ENCODE measurements around the gene TNC.

TNC gene

GRCh38 chr9:114989600-114990410 lies 128.2 kb downstream of the TNC start:
- H3K4me1 ChIP-seq (ENCODE audit: control insufficient read depth in 1 of 2, insufficient read depth in 2 of 2, low read length in 2 of 2) = no peaks in the 10 kb centered on the region
- no peaks in the 10 kb centered on the region for H3K36me3 ChIP-seq (ENCODE audit: control insufficient read depth in 1 of 2, insufficient read depth in 2 of 2, low read length in 2 of 2)
- H3K27me3 ChIP-seq (ENCODE audit: low read depth, low read length) = no peaks in the 10 kb centered on the region
- no peaks in the 10 kb centered on the region for H3K9me3 ChIP-seq (ENCODE audit: control insufficient read depth in 1 of 2, low read length in 2 of 2)
- no peak overlapping the region for H3K27ac ChIP-seq (ENCODE audit: low read length)
- H3K4me3 ChIP-seq (ENCODE audit: low read depth in 1 of 2, low read length in 2 of 2) = no peak overlapping the region

GRCh38 chr9:114988962-114989599 lies 128.9 kb downstream of the TNC start:
- H3K4me1 ChIP-seq (ENCODE audit: control insufficient read depth in 1 of 2, insufficient read depth in 2 of 2, low read length in 2 of 2) = no peaks in the 10 kb centered on the region
- H3K9me3 ChIP-seq (ENCODE audit: control insufficient read depth in 1 of 2, low read length in 2 of 2) = no peaks in the 10 kb centered on the region
- no peak overlapping the region for H3K27ac ChIP-seq (ENCODE audit: low read length)
- H3K4me3 ChIP-seq (ENCODE audit: low read depth in 1 of 2, low read length in 2 of 2) = no peak overlapping the region
- no peaks in the 10 kb centered on the region for H3K27me3 ChIP-seq (ENCODE audit: low read depth, low read length)
- no peaks in the 10 kb centered on the region for H3K36me3 ChIP-seq (ENCODE audit: control insufficient read depth in 1 of 2, insufficient read depth in 2 of 2, low read length in 2 of 2)

- Histone ChIP-seq H3K27me3 (ENCODE audit: low read depth, low read length) (no peaks in the 10 kb centered on the region), H3K36me3 (ENCODE audit: control insufficient read depth in 1 of 2, insufficient read depth in 2 of 2, low read length in 2 of 2) (no peaks in the 10 kb centered on the region), H3K4me1 (ENCODE audit: control insufficient read depth in 1 of 2, insufficient read depth in 2 of 2, low read length in 2 of 2) (no peaks in the 10 kb centered on the region), H3K4me3 (ENCODE audit: low read depth in 1 of 2, low read length in 2 of 2) (no peak overlapping the region), H3K27ac (ENCODE audit: low read length) (no peak overlapping the region), H3K9me3 (ENCODE audit: control insufficient read depth in 1 of 2, low read length in 2 of 2) (no peaks in the 10 kb centered on the region)
Measured at GRCh38 chr9:114987116-114987515, 130.8 kb downstream of the TNC start.

- Histone ChIP-seq H3K4me1 (ENCODE audit: control insufficient read depth in 1 of 2, insufficient read depth in 2 of 2, low read length in 2 of 2) (no peaks in the 10 kb centered on the region), H3K9me3 (ENCODE audit: control insufficient read depth in 1 of 2, low read length in 2 of 2) (no peaks in the 10 kb centered on the region), H3K4me3 (ENCODE audit: low read depth in 1 of 2, low read length in 2 of 2) (no peak overlapping the region), H3K27me3 (ENCODE audit: low read depth, low read length) (no peaks in the 10 kb centered on the region), H3K27ac (ENCODE audit: low read length) (no peak overlapping the region), H3K36me3 (ENCODE audit: control insufficient read depth in 1 of 2, insufficient read depth in 2 of 2, low read length in 2 of 2) (no peaks in the 10 kb centered on the region)
Measured at GRCh38 chr9:114985959-114986501, 131.9 kb downstream of the TNC start.

- no peaks in the 10 kb centered on the region for H3K9me3 ChIP-seq (ENCODE audit: control insufficient read depth in 1 of 2, low read length in 2 of 2)
- H3K27ac ChIP-seq (ENCODE audit: low read length) = no peak overlapping the region
- H3K4me1 ChIP-seq (ENCODE audit: control insufficient read depth in 1 of 2, insufficient read depth in 2 of 2, low read length in 2 of 2) = no peaks in the 10 kb centered on the region
- no peaks in the 10 kb centered on the region for H3K27me3 ChIP-seq (ENCODE audit: low read depth, low read length)
- no peaks in the 10 kb centered on the region for H3K36me3 ChIP-seq (ENCODE audit: control insufficient read depth in 1 of 2, insufficient read depth in 2 of 2, low read length in 2 of 2)
- H3K4me3 ChIP-seq (ENCODE audit: low read depth in 1 of 2, low read length in 2 of 2) = no peak overlapping the region
Measured at GRCh38 chr9:114981063-114981462, 136.9 kb downstream of the TNC start.

- no peaks in the 10 kb centered on the region for H3K27me3 ChIP-seq (ENCODE audit: low read depth, low read length)
- H3K4me3 ChIP-seq (ENCODE audit: low read depth in 1 of 2, low read length in 2 of 2) = no peak overlapping the region
- H3K4me1 ChIP-seq (ENCODE audit: control insufficient read depth in 1 of 2, insufficient read depth in 2 of 2, low read length in 2 of 2) = no peaks in the 10 kb centered on the region
- H3K27ac ChIP-seq (ENCODE audit: low read length) = no peak overlapping the region
- no peaks in the 10 kb centered on the region for H3K36me3 ChIP-seq (ENCODE audit: control insufficient read depth in 1 of 2, insufficient read depth in 2 of 2, low read length in 2 of 2)
- no peaks in the 10 kb centered on the region for H3K9me3 ChIP-seq (ENCODE audit: control insufficient read depth in 1 of 2, low read length in 2 of 2)
Measured at GRCh38 chr9:114973216-114973615, 144.7 kb downstream of the TNC start.

GRCh38 chr9:114972510-114973136 lies 145.3 kb downstream of the TNC start:
- H3K36me3 ChIP-seq (ENCODE audit: control insufficient read depth in 1 of 2, insufficient read depth in 2 of 2, low read length in 2 of 2) = no peaks in the 10 kb centered on the region
- H3K4me1 ChIP-seq (ENCODE audit: control insufficient read depth in 1 of 2, insufficient read depth in 2 of 2, low read length in 2 of 2) = no peaks in the 10 kb centered on the region
- H3K27ac ChIP-seq (ENCODE audit: low read length) = no peak overlapping the region
- no peaks in the 10 kb centered on the region for H3K9me3 ChIP-seq (ENCODE audit: control insufficient read depth in 1 of 2, low read length in 2 of 2)
- H3K4me3 ChIP-seq (ENCODE audit: low read depth in 1 of 2, low read length in 2 of 2) = no peak overlapping the region
- H3K27me3 ChIP-seq (ENCODE audit: low read depth, low read length) = no peaks in the 10 kb centered on the region
